ENCODE measurements around the gene SAYSD1.

DNA sequence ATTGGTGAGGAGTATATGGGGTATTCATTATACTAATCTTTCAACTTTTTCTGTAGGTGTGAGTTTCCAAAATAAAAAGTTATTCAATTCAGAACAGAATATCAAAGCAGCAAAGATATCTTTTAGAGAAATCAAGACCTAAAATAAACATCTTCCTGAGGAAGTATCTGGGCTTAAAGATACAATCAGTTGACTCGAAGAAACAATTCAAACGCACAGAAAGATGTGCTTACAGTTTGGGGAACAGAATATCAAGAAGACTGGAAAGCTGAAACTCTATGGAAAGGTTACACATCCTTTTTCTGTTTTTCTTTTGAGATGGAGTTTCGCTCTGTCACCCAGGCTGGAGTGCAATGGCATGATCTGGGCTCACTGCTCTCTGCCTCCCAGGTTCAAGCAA lies 36.2 kb upstream of the SAYSD1 start:
- TF ChIP-seq, protein P1, sequence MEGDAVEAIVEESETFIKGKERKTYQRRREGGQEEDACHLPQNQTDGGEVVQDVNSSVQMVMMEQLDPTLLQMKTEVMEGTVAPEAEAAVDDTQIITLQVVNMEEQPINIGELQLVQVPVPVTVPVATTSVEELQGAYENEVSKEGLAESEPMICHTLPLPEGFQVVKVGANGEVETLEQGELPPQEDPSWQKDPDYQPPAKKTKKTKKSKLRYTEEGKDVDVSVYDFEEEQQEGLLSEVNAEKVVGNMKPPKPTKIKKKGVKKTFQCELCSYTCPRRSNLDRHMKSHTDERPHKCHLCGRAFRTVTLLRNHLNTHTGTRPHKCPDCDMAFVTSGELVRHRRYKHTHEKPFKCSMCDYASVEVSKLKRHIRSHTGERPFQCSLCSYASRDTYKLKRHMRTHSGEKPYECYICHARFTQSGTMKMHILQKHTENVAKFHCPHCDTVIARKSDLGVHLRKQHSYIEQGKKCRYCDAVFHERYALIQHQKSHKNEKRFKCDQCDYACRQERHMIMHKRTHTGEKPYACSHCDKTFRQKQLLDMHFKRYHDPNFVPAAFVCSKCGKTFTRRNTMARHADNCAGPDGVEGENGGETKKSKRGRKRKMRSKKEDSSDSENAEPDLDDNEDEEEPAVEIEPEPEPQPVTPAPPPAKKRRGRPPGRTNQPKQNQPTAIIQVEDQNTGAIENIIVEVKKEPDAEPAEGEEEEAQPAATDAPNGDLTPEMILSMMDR (IDR thresholded peaks at IDR 0.05; ENCODE audit: low read length) = no peak
- no peak for TF ChIP-seq EZH2phosphoT487 (IDR thresholded peaks at IDR 0.05; ENCODE audit: low read length)
- no peak for TF ChIP-seq EZH2 (optimal IDR thresholded peaks at IDR 0.05; ENCODE audit: low read depth, low read length)
